GM18867 (cell line): Measurements from ENCODE around the gene CDC16.
A peak's percentile ranks its signal among the peaks of the same experiment; 100 is the strongest.

Source experiments
- ATAC-seq: cut with Tn5 transposase; IDR thresholded peaks from one replicate; pipeline ENCODE4 v1.9.1; 2021; ENCODE audit warnings: mild to moderate bottlenecking, moderate library complexity; ENCODE audit not compliant: unreplicated experiment

Gene CDC16

DNA sequence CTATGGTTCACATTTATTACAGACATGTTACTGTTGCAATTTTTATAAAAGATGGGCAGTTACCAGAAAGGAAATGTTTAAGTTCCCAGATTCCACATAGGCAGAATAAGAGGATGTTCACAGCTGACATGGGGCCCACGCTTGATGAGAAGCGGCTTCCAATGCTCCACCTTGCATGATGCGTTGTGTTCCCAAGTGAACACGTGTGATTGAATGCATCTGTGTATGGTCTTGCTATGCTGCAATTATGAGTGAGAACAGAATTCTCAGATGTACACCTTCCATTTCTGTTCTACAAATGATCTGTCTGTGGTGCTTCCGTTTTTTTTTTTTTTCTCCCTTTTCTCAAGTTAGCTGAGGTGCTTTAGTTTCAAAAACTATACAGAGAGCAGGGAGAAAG lies 62.2 kb downstream of the CDC16 start:
- peak; percentile 57 for ATAC-seq

DNA sequence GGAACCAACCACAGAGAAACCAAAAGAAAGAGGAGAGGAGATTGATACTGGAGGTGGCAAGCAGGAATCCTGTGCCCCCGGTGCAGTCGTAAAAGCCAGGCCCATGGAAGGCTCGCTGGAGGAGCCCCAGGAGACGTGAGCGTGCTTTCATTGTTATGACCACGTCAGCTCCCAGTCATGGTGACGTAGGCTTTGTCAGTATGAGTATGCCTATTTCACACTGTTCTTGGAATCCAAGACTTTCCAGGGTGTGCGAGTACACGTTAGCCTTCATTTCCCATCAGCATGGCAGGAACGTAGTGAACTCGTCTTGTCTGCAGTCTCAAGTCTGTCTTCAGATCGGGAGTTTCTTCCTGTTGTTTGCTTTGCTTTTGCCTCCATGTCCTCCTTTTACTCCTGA lies 64.2 kb downstream of the CDC16 start:
- no peak for ATAC-seq

DNA sequence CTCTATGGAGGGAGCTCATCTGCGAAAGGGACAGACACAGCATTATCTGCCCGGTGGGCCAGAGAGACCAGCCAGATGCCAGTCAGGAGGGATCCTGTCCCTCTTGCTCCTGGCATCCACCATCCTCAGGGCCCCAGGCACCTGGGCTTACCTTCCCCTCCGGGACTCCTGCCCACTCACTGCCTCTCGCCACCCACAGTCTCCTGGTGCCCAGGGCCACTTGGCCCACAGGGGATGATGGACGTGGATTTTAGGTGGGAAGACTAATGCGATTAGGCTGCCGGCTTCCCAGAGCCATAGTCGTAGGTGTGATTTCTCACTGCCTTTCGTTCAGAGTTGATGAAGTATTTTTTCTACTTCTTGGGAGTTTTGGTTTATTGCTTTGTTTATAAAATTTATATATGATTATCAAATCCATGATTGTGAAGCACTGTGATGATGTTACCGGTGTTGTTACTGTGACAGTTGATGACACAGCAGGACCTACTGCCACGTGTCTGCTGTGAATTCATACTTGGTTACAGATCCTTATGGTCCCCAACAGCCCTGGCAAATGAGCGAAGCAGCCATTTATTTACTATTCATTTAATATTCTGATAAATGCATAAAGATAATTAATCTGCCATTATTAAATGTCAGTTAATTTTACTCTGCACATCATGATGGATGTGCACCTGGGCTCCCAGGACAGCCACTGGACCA lies 65.1 kb downstream of the CDC16 start:
- ATAC-seq, result no peak

DNA sequence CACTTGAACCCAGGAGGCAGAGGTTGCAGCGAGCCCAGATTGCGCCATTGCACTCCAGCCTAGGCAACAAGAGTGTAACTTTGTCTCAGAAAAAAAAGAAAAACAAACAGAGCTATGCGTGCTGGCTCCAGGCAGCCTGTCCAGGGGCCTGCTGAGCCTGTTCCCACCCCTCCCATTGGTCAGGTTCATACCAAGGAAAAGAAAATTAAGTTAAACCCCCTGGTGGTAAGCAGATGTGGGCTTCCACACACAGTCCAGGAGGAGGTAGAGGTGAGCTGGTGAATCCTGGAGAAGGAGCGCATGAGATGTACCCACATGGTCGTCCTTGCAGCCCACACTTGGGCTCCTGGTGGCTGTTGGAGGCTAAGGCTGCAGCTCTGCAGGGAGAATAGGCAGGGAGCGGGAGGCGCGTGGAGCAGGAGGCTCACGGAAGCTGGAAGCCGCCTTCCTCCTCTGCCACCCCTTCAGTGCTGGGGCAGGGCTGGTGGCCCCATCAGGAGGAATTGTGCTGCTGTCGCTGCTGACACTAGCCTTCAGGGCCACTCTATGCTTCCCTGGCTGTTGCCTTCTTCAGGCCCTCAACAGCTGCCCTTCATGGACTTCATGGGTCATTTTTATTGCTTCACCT lies 69.1 kb downstream of the CDC16 start:
- no peak for ATAC-seq

DNA sequence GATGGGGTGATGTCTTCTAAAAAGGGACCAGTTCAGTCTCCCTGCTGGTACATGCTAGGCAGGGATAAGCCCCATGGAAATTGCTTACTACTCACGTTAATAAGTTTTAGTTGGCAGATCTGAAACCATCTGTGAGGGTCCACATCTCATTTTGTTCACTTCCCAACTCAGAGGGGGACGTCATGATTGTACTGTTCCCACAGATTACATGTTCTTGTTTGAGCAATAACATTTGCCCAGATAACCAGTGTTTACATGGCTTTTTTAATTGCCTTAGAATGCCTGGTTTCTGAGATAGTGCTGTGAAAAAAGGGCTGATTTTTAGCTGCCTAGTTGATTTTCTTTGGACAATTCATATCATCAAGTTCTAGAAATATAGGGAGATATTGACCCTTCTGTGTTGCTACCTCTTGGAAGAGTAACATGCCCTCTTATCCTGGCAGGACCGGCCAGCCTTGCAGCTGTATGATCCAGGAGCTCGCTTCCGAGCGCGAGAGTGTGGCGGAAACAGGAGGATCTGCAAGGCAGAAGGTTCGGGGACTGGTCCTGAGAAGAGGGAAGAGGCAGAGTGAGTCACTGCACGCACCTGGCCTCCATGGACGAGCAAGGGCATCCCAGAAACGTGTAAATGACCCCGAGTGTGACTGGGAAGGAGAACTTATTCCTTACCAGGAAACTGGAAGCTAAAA lies 69.8 kb downstream of the CDC16 start:
- ATAC-seq, result no peak

DNA sequence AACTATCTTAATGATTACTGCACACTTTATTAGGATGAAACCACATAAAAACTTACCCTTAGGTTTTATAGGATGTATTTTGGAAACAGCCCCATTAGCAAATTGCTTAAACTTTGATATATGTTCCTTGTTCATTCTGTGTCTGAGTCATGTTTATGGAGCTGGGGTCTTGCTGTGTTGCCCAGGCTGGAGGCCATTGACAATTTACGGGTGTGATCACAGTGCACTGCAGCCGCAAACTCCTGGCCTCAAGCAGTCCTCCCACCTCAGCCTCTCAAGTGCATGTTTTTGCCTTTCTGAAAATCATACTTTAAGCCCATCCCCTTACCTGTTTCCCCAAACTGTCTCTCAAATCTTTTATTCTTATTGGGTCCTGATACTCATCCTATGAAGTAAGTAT lies 74.4 kb downstream of the CDC16 start:
- ATAC-seq, result no peak

DNA sequence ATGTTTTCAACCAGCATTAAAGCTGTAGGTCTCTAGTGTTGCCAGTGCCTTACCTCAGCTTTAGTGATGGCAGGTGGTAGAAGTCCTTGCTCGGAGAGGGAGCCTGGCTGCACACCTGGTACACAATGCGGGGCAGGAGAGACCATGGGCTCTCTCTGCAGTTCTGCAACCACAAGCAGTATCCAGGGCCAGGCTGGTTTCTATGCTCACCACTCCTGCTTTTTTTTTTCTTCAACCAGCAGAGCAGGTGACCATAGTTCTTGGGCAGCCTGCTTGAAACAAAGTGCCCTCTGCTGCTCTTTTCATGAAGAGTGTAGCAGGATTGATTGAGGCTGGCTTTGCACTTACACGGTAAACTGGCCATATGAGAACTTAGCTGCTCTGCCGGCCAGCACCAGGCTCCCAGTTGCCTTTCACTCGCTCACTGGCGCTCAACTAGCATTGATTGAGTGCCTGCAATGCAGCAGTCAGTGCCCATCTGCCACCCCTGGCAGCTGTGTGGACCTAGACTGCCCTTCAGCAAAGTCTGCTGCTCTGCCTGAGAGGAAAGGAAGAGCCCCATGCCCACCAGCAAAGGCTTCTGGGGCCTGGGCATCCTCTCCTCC lies 75.2 kb downstream of the CDC16 start:
- ATAC-seq, result no peak

DNA sequence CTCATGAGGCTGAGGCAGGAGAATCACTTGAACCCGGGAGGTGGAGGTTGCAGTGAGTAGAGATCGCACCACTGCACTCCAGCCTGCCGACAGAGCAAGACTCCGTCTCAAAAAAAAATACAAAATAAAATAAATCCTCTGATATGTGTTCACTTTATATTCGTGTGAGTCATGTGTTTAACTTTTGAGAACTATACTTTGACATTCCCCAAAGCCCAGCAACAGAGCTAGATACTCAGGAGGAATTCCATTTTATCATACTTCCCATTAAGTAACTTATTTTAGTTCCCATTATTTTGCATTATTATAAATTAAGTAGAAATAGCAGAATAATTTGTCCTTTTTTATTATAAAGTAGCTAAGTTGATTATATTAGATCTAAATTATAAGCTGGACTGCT lies 76.3 kb downstream of the CDC16 start:
- ATAC-seq, result no peak

DNA sequence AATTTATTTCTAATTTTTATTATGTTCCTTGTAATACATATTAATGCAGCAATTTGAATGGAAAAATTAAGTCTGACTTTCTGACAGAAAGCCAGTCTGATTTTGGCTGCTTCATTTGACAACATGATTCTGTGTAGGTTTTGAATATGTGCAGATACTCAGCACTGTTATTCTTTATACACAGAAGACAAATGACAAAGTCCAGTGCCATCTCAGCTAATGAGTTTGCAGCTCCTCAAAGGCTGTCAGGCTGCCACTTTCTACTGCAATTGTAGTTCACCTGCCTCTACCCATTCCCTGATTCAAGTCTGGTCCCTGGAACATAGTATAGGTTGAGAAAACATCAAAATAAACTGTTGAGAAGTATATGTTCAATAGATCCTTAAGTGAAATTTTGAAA lies 76.7 kb downstream of the CDC16 start:
- ATAC-seq, result no peak

DNA sequence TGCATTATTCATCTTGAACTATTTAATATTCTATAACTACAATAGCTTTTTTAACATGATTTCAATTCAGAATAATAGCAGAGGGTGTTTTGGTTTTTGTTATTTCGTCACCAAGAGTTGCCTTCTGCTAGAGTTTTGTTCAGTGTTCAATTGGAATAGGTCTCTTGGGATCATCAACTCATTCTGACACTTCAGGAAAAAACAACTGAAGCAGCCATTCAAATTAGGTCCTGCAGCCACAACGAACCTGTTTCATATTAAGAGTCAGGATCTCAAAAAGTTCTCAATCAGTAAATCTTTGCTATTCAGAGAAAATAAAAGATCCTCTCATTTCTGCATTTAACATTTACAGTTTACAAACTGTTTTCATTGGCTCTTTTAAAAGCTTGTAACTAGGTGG lies 77.2 kb downstream of the CDC16 start:
- ATAC-seq, result no peak

DNA sequence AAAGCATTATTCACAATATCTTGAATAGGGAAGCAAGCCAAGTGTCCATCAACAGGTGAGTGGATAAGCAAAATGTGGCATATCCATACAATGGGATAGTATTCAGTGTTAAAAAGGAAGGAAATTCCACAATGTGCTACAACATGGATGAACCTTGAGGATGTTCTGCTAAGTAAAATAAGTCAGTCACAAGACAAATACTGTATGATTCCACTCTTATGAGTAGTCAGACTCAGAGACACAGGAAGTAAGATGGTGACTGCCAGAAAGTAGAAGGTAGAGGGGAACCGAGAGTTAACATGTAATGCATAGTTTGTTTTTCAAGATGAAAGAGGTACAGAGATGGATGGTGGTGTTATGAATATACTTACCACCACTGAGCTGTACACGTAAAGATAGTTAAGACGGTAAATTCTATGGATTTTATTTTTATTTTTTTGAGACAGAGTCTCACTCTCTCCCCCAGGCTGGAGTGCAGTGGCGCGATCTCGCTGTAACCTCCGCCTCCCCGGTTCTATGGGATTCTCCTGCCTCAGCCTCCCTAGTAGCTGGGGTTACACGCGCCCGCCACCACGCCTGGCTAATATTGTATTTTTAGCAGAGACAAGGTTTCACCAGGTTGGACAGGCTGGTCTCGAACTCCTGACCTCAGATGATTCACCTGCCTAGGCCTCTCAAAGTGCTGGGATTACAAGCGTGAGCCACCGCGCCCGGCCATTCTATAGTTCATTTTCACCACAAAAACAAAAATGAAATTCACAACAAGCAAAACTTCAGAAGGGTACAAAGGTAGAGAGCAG lies 78.6 kb downstream of the CDC16 start:
- peak; percentile 40 for ATAC-seq

DNA sequence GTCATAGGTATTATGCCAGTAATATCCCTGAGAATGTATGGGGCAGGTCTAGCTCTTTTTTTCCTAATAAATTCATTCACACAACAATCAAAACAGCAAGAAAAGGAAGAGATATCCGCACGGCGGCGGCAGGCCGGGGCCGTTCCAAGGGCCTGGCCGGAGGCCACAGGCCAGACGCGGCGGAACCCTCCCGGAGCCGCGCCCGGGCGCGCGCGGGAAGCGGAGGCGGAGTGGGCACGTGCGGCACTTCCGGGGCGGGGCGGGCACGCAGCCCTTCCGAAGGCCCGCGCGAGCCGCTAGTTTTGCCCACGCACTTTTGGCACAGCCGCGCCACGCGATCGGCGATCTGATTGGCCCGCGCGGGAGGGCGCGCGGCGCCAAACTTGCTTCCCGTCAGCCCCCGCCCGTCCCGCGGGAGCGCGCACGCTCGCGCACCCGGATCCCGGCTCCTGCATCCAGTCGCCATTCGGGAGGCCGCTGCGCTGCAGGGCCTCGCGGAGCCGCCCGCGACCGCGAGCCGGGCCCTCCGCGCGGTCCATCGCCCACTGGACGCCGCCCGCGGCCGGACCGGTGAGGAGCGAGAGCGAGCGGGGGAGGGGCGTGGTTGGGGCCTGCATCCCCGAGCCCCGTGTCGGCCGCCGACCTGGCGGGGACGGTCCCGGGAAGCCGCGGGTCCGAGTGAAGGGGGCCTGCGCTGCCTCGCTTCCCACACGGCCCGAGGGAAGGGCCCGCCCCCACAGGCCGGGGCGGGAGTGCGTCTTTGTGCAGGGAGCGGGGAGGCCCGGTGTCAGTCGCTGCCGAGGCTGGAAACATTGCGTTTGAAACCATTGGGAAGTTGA lies 79.6 kb downstream of the CDC16 start, which contains the start of gene CHAMP1:
Gene CHAMP1, plus strand, starts transcription at position 430 of the 839 bp plus-strand sequence. CDS start 9,340 bp downstream, outside the sequence.
- ATAC-seq, result peak; percentile 80

DNA sequence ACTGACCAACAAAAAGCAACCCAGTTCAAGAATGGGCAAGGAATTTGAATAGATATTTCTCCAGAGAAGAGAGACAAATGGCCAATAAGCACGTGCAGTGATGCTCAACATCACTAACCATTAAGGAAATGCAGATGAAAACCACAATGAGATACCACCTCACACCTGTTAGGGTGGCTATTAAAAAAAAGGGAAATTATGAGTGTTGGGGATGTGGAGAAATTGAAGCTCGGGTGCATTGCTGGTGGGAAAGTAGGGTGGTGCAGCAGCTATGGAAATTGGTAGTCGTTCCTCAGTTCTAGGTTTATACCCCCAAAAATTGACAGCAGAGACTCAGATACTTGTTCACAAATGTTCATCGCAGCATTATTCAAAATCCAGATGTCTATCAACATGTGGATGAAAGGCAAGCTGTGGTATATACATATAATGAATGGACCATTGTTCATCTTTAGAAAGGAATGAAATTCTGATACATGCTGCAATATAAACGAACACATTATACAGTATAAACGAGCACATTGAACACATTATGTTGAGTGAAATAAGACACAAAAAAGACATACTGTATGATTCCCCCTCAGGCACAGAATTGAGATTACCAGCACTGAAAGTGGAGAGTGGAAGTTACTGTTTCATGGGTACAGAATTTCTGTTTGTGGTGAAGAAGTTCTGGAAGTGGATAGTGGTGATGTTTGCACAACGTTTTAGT lies 80.5 kb downstream of the CDC16 start:
- no peak for ATAC-seq

DNA sequence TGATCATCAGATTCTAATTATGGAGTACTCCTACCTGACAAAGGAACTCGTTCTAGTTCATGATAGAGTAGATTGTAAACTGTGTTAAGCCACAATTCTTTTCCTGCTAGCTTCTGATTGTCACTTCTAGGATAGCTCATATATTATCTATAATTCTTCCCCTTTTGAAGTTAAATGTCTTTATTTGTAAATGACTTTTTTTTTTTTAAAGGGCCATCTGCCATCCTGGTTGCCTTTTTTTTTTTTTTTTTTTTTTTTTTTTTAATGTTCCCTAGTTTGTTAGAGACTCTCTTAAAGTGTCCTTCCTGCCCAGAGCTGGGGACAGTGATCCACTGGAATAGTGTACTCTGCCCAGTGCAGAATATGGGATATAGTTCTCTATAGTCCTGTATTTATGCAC lies 83.9 kb downstream of the CDC16 start:
- no peak for ATAC-seq

DNA sequence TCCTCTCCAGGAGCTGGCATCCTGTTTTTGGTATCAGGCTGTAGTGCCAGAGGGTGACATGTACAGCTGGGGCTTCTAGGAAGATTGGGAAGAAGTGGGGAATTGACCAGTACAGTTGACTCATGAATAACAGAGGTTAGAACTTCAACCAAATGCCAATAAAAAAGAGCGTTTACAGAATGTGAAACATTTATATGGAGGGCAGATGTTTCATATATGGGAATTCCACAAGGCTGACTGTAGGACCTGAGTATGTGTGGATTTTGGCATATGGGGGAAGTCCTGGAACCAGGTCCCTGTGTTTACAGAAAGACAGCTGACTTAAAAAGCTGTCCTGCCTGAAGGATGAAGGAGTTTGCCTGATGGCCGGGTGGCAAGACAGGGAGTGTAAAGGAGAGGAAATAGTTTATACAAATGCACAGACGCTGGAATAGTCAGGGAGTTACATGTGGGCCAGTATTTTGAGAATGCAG lies 84.8 kb downstream of the CDC16 start:
- ATAC-seq, result no peak

DNA sequence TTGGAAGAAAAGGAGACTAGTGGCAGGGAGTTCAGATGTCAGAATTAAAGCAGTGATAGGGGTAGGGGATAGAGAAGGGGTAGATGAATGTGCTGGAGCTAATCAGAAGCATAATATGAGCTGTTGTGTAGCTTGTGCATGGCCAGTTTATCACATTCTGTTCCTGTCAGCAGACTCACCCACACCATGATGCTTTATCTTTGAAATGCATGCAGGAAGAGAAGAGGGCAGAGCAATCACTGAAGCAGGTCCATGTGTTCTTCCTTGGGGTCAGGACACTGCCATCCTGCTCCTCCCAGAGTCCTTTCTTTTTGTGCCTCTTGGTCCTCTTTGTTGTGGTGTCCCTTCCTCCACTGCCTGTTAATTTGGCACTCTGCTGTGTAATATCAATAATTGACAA lies 85.4 kb downstream of the CDC16 start:
- no peak for ATAC-seq

DNA sequence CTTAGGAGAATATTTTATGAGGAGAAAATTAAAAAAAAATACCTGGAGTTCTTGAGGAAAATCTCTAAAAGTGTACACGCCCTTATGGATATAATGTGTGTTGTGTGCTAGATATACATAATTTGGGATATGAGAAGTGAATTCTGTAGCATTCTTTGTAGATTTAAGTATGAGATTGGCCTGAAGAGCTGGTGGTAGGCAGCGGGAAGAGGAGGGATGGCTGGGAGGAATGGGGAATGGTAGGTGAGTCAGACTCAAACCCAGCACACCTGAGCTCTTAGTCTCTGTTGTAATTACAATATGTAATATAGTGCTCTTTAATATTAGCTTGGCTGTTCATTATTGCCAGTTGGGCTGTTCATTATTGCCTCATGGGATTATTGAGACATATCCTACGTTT lies 86.6 kb downstream of the CDC16 start:
- no peak for ATAC-seq
